Cardiac fibroblast (primary cell): ENCODE data around the gene CFAP157.

Experiments used
- DNase-seq, 2 donors: peaks; one replicate each; pipeline versions ENCODE4 v3.0.0 to v3.0.0-alpha.2; 2010; ENCODE audit warnings: low read depth in 2 of 2
- H3K4me3 ChIP-seq, 2 donors: replicated peaks in 1 of 2; 1 replicate in 1 of 2; 2 replicates in 1 of 2; pipeline ENCODE4 v1.5.1; 2011; ENCODE audit warnings: low read depth in 2 of 2, low read length in 2 of 2, mild to moderate bottlenecking in 2 of 2, moderate library complexity in 1 of 2
- CTCF ChIP-seq: IDR thresholded peaks from one replicate; pipeline ENCODE4 v1.5.1; 2011; ENCODE audit warnings: low read depth, mild to moderate bottlenecking, low read length, inconsistent platforms

CFAP157 gene

GRCh38 chr9:127733614-127734013 is 26.8 kb downstream of the CFAP157 start:
- DNase-seq: no peak
- H3K4me3 ChIP-seq: no peak overlapping the region
- no peak for TF ChIP-seq CTCF

DNA sequence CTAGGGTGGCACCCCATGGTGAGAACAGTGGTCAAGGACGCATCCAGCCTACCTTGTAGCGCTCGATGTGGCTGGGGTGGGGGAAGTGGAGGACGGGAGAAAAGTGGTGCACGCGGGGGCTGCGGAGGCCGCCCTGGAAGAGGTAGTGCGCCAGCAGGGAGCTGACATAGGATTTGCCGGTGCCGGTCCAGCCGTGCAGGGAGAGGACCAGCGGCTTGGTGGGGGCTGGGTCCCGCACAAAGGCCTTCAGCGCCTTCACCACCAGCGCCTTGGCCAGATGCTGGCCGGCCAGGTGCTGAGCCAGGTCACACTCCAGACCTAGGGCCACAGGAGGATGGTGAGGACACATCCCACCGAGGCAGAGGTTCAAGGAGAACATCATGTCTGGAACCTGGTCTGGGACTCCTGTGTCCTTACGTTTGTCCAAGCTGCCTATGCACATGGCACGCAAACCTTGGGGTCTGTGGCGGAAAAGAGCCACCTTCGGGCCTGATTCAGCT is 27.5 kb downstream of the CFAP157 start:
- TF ChIP-seq CTCF: no peak
- DNase-seq: no peak
- H3K4me3 ChIP-seq: peak overlapping the region; percentile 54 to 67

DNA sequence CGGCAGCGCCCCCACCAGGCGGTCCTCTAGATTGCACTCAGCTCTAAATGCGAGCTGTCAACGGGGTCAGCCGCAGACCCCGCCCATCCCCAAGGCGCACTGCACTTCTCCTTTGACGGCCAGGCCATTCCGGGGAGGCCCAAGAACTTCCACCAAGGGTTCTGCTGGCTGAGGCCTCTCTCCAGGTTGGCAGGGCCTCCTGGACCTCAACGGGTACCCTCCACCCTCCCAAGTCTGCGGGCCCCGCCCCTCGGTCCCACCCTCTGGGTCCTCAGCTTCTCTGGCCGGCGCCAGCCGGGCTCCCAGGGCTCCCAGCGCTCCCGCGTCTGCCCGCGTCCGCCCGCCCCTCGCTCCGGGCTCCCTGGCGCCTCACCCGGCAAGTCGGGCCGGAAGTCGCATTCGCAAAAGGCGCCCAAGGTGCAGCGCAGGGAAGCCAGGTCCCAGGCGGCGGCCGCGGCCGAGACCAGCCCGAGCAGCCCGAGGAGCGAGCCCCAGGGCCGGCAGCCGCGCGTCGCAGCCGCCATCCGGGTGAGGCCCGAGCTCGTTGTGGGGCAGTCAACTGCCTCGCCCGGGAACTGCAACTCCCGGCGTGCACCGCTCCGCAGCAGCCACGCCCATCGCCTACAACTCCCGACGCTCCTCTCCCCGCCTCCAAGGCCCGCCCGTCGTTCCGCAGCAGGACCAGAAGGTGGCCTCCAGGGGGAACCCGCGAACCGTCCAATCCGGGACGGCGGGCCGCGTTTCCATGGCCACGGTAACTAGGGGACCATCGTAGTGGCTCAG is 28.1 kb downstream of the CFAP157 start, which contains the start of gene TOR2A:
TSS of gene TOR2A (minus strand) at position 548 of the 783 bp plus-strand sequence. CDS start at position 524, 24 bp downstream.
- peak within 1 kb of the TSS; percentile 54 to 67 for H3K4me3 ChIP-seq
- peak; percentile 98 for DNase-seq
- TF ChIP-seq CTCF: peak; percentile 94

GRCh38 chr9:127735530-127736185 is 28.9 kb downstream of the CFAP157 start:
- TF ChIP-seq CTCF: no peak
- H3K4me3 ChIP-seq: no peak overlapping the region
- DNase-seq: peak in 1 of 2 donors; percentile 29

- no peak for DNase-seq
- no peak for TF ChIP-seq CTCF
- H3K4me3 ChIP-seq: no peak overlapping the region
Measured at GRCh38 chr9:127738666-127739065, 31.9 kb downstream of the CFAP157 start.

- DNase-seq: peak; percentile 18 to 37
- TF ChIP-seq CTCF: no peak
- no peak overlapping the region for H3K4me3 ChIP-seq
Measured at GRCh38 chr9:127739614-127740330, 33.0 kb downstream of the CFAP157 start.
